Keratinocyte (primary cell): Measurements from ENCODE around the gene GTPBP6. TPM values are rescaled to one million over a fixed set of nuclear protein-coding genes. Genes with fewer than 3 reads are reported as not detected.

Experiments
- DNase-seq: peaks from one replicate; pipeline ENCODE4 v3.0.0-alpha.2; 2011; ENCODE audit warnings: low read depth, missing footprints, low spot score
- FAIRE-seq: peaks from 2 replicates; lab custom pipeline; 2011; peaks lifted over from hg19 to GRCh38; lab: Jason Lieb, UNC
- H2AFZ ChIP-seq: 2 replicates; pipeline ENCODE4 v1.6.0; 2012; ENCODE audit warnings: low read length, control low read depth, inconsistent platforms; ENCODE audit not compliant: control insufficient read depth
- H3K27ac ChIP-seq: 2 replicates; pipeline ENCODE4 v1.5.1; 2011; ENCODE audit warnings: low read length; ENCODE audit not compliant: control insufficient read depth, insufficient read depth
- H3K27me3 ChIP-seq: 3 replicates; pipeline ENCODE4 v1.6.0; 2011; ENCODE audit warnings: low read length; ENCODE audit not compliant: control insufficient read depth, insufficient read depth; ENCODE audit errors: extremely low read depth
- H3K36me3 ChIP-seq, 2 experiments: 2 replicates in 1 of 2; 3 replicates in 1 of 2; pipeline ENCODE4 v1.5.1; 2011; ENCODE audit warnings: low read length in 2 of 2, mild to moderate bottlenecking in 1 of 2; ENCODE audit not compliant: control insufficient read depth in 2 of 2, insufficient read depth in 2 of 2; ENCODE audit errors: extremely low read depth in 1 of 2
- H3K4me1 ChIP-seq: 3 replicates; pipeline ENCODE4 v1.5.1; 2011; ENCODE audit warnings: low read length; ENCODE audit not compliant: control insufficient read depth, insufficient read depth; ENCODE audit errors: extremely low read depth
- H3K4me2 ChIP-seq: 3 replicates; pipeline ENCODE4 v1.6.0; 2011; ENCODE audit warnings: low read depth, low read length; ENCODE audit not compliant: control insufficient read depth, insufficient read depth; ENCODE audit errors: extremely low read depth
- H3K4me3 ChIP-seq, 3 experiments: fragments of 200-600 bp in 1 of 3; sonication (generic) in 1 of 3; 2 replicates in 2 of 3; 3 replicates in 1 of 3; pipeline ENCODE4 v1.5.1; 2011 to 2016; ENCODE audit warnings: low read length in 3 of 3, mild to moderate bottlenecking in 3 of 3, control low read depth in 2 of 3, inconsistent platforms in 1 of 3, low read depth in 1 of 3, mixed read lengths in 1 of 3, mixed run types in 1 of 3, moderate library complexity in 1 of 3; ENCODE audit not compliant: control insufficient read depth in 2 of 3, insufficient read depth in 2 of 3; ENCODE audit errors: extremely low read depth in 1 of 3
- H3K79me2 ChIP-seq: 2 replicates; pipeline ENCODE4 v1.6.0; 2012; ENCODE audit warnings: low read length; ENCODE audit not compliant: control insufficient read depth, insufficient read depth
- H3K9ac ChIP-seq: 3 replicates; pipeline ENCODE4 v1.6.0; 2011; ENCODE audit warnings: low read length; ENCODE audit not compliant: control insufficient read depth, insufficient read depth; ENCODE audit errors: extremely low read depth
- H3K9me1 ChIP-seq: 3 replicates; pipeline ENCODE4 v1.6.0; 2011; ENCODE audit warnings: low read length; ENCODE audit not compliant: control insufficient read depth, insufficient read depth; ENCODE audit errors: extremely low read depth
- H3K9me3 ChIP-seq: 2 replicates; pipeline ENCODE4 v1.5.1; 2012; ENCODE audit warnings: low read depth, low read length; ENCODE audit not compliant: control insufficient read depth
- H4K20me1 ChIP-seq: 3 replicates; pipeline ENCODE4 v1.6.0; 2011; ENCODE audit warnings: low read length; ENCODE audit not compliant: control insufficient read depth, insufficient read depth; ENCODE audit errors: extremely low read depth
- EZH2 ChIP-seq: IDR thresholded peaks from one replicate; pipeline ENCODE4 v1.6.1; 2012; ENCODE audit warnings: inconsistent platforms, mild to moderate bottlenecking, low read length, moderate library complexity
- dilution Hi-C: fragments of 300-500 bp; cut with MboI; formaldehyde crosslinking; loops from one replicate; pipeline ENCODE4 v1.7.0; 2020; ENCODE audit warnings: low sequenced_read_pairs; ENCODE audit not compliant: extremely low pct_ligation_motif_present
- polyA plus RNA-seq, 5 experiments: library from polyadenylated mRNA; depleted of rRNA in 3 of 5; stranded (reverse) in 3 of 5; stranded (forward) in 1 of 5; unstranded in 1 of 5; fragments of >200 nt; gene quantifications; 1 replicate in 1 of 5; 2 replicates in 3 of 5; 3 replicates in 1 of 5; pipeline versions ENCODE4 v1.2.1 to v1.2.3, GENCODE V29; 2011 to 2012; ENCODE audit warnings: missing spikeins in 2 of 5, low read depth in 1 of 5, low replicate concordance in 1 of 5
- TF ChIP-seq, protein P1 (sequence below), 3 experiments: IDR thresholded peaks in 1 of 3; conservative IDR thresholded peaks in 1 of 3; optimal IDR thresholded peaks in 1 of 3; 2 replicates in 2 of 3; 3 replicates in 1 of 3; pipeline versions ENCODE3 to v1.5.1; 2011; ENCODE audit warnings: low read length in 3 of 3, mild to moderate bottlenecking in 3 of 3, moderate library complexity in 2 of 3, control low read depth in 1 of 3, inconsistent platforms in 1 of 3; ENCODE audit not compliant: insufficient read depth in 2 of 3; ENCODE audit errors: extremely low read depth in 1 of 3

Gene GTPBP6
- polyA plus RNA-seq, 1 donor (not counting 4 experiments of a cell fraction or from before 2014, with no cell fraction given), result 16.7 TPM

DNA sequence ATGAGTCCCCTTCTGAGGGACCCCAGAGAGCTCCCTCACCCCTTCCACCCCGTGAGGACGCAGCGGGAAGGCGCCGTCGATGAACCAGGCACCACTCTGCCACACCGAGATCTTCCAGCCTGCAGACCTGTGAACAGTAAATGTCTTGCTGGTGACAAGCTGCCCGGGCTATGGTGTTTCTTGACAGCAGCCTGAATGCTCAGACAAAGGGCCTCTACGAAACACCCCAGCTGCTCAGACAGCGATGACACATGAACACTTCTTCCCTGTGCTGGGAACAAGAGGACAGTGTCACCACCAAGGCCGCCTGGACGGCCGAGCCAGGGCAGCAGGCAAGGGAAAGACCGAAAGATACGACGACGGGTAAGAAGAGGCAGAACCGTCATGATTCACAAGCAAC lies 30.6 kb upstream of the GTPBP6 start:
- TF ChIP-seq, protein P1, sequence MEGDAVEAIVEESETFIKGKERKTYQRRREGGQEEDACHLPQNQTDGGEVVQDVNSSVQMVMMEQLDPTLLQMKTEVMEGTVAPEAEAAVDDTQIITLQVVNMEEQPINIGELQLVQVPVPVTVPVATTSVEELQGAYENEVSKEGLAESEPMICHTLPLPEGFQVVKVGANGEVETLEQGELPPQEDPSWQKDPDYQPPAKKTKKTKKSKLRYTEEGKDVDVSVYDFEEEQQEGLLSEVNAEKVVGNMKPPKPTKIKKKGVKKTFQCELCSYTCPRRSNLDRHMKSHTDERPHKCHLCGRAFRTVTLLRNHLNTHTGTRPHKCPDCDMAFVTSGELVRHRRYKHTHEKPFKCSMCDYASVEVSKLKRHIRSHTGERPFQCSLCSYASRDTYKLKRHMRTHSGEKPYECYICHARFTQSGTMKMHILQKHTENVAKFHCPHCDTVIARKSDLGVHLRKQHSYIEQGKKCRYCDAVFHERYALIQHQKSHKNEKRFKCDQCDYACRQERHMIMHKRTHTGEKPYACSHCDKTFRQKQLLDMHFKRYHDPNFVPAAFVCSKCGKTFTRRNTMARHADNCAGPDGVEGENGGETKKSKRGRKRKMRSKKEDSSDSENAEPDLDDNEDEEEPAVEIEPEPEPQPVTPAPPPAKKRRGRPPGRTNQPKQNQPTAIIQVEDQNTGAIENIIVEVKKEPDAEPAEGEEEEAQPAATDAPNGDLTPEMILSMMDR (optimal IDR thresholded peaks at IDR 0.05 in 1 of 3, IDR thresholded peaks at IDR 0.05 in 1 of 3, conservative IDR thresholded peaks at IDR 0.05 in 1 of 3; ENCODE audit: extremely low read depth in 1 of 3, insufficient read depth in 2 of 3, low read length in 3 of 3), result no peak
- no peak for TF ChIP-seq EZH2
- no peak overlapping the region for H3K9ac ChIP-seq
- FAIRE-seq (no peak), DNase-seq (no peak)
- no peaks in the 10 kb centered on the region for H3K27me3 ChIP-seq
- no peak overlapping the region for H3K27ac ChIP-seq
- no peaks in the 10 kb centered on the region for H3K79me2 ChIP-seq
- no peaks in the 10 kb centered on the region for H3K9me3 ChIP-seq
- dilution Hi-C loops, result no loop called here
- no peaks in the 10 kb centered on the region for H4K20me1 ChIP-seq
- no peaks in the 10 kb centered on the region for H3K4me1 ChIP-seq
- H3K36me3 ChIP-seq, result peaks cover 0 to 1% of the 10 kb centered on the region in 2 experiments
- no peak overlapping the region for H3K4me3 ChIP-seq
- H2AFZ ChIP-seq, result no peak overlapping the region
- H3K4me2 ChIP-seq, result no peak overlapping the region
- no peaks in the 10 kb centered on the region for H3K9me1 ChIP-seq

DNA sequence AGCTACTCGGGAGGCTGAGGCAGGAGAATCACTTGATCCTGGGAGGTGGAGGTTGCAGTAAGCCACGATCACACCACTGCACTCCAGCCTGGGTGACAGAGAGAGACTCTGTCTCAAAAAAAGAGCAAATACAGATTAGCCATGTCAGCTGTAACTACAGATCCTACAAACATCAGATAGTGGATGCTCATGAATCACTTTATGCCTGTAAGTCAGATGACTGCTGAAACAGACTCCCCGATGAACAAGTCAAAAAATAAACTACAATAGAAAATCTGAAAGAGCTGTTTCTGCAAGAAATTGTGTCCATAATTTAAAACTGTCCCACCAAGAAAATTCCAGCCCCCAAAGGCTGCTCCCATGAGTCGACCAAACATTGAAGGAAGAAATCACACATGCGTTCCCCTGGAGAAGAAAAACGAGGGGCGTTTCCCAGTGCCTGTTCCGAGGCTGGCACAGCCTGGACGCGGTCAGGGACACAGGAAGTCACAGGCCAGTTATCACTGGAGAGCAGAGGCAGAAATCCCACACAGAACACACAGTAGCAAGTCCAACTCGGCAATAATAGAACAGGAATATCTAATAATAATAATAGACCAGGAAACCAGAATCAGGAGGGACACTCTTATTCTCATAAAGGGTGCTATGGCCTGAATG lies 30.0 kb upstream of the GTPBP6 start:
- no peaks in the 10 kb centered on the region for H4K20me1 ChIP-seq
- H3K9ac ChIP-seq, result no peak overlapping the region
- FAIRE-seq, result no peak
- no peak overlapping the region for H3K4me2 ChIP-seq
- H3K27me3 ChIP-seq, result no peaks in the 10 kb centered on the region
- no peak overlapping the region for H3K27ac ChIP-seq
- dilution Hi-C loops, result no loop called here
- H3K36me3 ChIP-seq, result peaks cover 0 to 1% of the 10 kb centered on the region in 2 experiments
- no peak for DNase-seq
- no peak overlapping the region for H3K4me3 ChIP-seq
- H3K9me3 ChIP-seq, result no peaks in the 10 kb centered on the region
- H3K4me1 ChIP-seq, result no peaks in the 10 kb centered on the region
- no peaks in the 10 kb centered on the region for H3K79me2 ChIP-seq
- H3K9me1 ChIP-seq, result no peaks in the 10 kb centered on the region
- H2AFZ ChIP-seq, result no peak overlapping the region
- TF ChIP-seq, protein P1 (optimal IDR thresholded peaks at IDR 0.05 in 1 of 3, IDR thresholded peaks at IDR 0.05 in 1 of 3, conservative IDR thresholded peaks at IDR 0.05 in 1 of 3; ENCODE audit: extremely low read depth in 1 of 3, insufficient read depth in 2 of 3, low read length in 3 of 3), result no peak
- no peak for TF ChIP-seq EZH2
